GM11168 (cell line): ENCODE results near the gene MSL3B.

Experiments
- in situ Hi-C: fragments of 300-500 bp; cut with MboI; formaldehyde crosslinking; loops from one replicate; pipeline ENCODE4 v1.12.0; 2022; ENCODE audit warnings: low sequenced_read_pairs; ENCODE audit not compliant: unreplicated experiment

Gene MSL3B

GRCh38 chr2:233835230-233836186 lies 32.7 kb downstream of the MSL3B start:
- in situ Hi-C loops = no loop called here

GRCh38 chr2:233833345-233833744 lies 34.8 kb downstream of the MSL3B start:
- in situ Hi-C loops = no loop called here

GRCh38 chr2:233832869-233833311 lies 35.3 kb downstream of the MSL3B start:
- in situ Hi-C loops = no loop called here

- in situ Hi-C loops = no loop called here
Measured at GRCh38 chr2:233832414-233832813, 35.8 kb downstream of the MSL3B start.

- in situ Hi-C loops = no loop called here
Measured at GRCh38 chr2:233831861-233832260, 36.3 kb downstream of the MSL3B start.

- in situ Hi-C loops = no loop called here
Measured at GRCh38 chr2:233831011-233831721, 37.0 kb downstream of the MSL3B start.

GRCh38 chr2:233830111-233830802 lies 37.9 kb downstream of the MSL3B start:
- in situ Hi-C loops = no loop called here

- in situ Hi-C loops = no loop called here
Measured at GRCh38 chr2:233829193-233830110, 38.7 kb downstream of the MSL3B start.

- in situ Hi-C loops = no loop called here
Measured at GRCh38 chr2:233828546-233829192, 39.5 kb downstream of the MSL3B start.

- in situ Hi-C loops = no loop called here
Measured at GRCh38 chr2:233824373-233824772, 43.8 kb downstream of the MSL3B start.

GRCh38 chr2:233823731-233824121 lies 44.5 kb downstream of the MSL3B start:
- in situ Hi-C loops = no loop called here

GRCh38 chr2:233822781-233823730 lies 45.1 kb downstream of the MSL3B start:
- in situ Hi-C loops = no loop called here

- in situ Hi-C loops = no loop called here
Measured at GRCh38 chr2:233822101-233822771, 46.0 kb downstream of the MSL3B start.

- in situ Hi-C loops = no loop called here
Measured at GRCh38 chr2:233821709-233822100, 46.5 kb downstream of the MSL3B start.

GRCh38 chr2:233821196-233821595 lies 47.0 kb downstream of the MSL3B start:
- in situ Hi-C loops = no loop called here

GRCh38 chr2:233820774-233821105 lies 47.4 kb downstream of the MSL3B start:
- in situ Hi-C loops = no loop called here

GRCh38 chr2:233819884-233820773 lies 48.1 kb downstream of the MSL3B start:
- in situ Hi-C loops = no loop called here
